Keratinocyte (primary cell): Measurements from ENCODE around the gene PDE6G. TPM values are rescaled to one million over a fixed set of nuclear protein-coding genes. Genes with fewer than 3 reads are reported as not detected.

Experiments
- DNase-seq: peaks from one replicate; pipeline ENCODE4 v3.0.0-alpha.2; 2011; ENCODE audit warnings: low read depth, missing footprints, low spot score
- FAIRE-seq: peaks from 2 replicates; lab custom pipeline; 2011; peaks lifted over from hg19 to GRCh38; lab: Jason Lieb, UNC
- H2AFZ ChIP-seq: 2 replicates; pipeline ENCODE4 v1.6.0; 2012; ENCODE audit warnings: low read length, control low read depth, inconsistent platforms; ENCODE audit not compliant: control insufficient read depth
- H3K27ac ChIP-seq: 2 replicates; pipeline ENCODE4 v1.5.1; 2011; ENCODE audit warnings: low read length; ENCODE audit not compliant: control insufficient read depth, insufficient read depth
- H3K27me3 ChIP-seq: 3 replicates; pipeline ENCODE4 v1.6.0; 2011; ENCODE audit warnings: low read length; ENCODE audit not compliant: control insufficient read depth, insufficient read depth; ENCODE audit errors: extremely low read depth
- H3K36me3 ChIP-seq, 2 experiments: 2 replicates in 1 of 2; 3 replicates in 1 of 2; pipeline ENCODE4 v1.5.1; 2011; ENCODE audit warnings: low read length in 2 of 2, mild to moderate bottlenecking in 1 of 2; ENCODE audit not compliant: control insufficient read depth in 2 of 2, insufficient read depth in 2 of 2; ENCODE audit errors: extremely low read depth in 1 of 2
- H3K4me1 ChIP-seq: 3 replicates; pipeline ENCODE4 v1.5.1; 2011; ENCODE audit warnings: low read length; ENCODE audit not compliant: control insufficient read depth, insufficient read depth; ENCODE audit errors: extremely low read depth
- H3K4me2 ChIP-seq: 3 replicates; pipeline ENCODE4 v1.6.0; 2011; ENCODE audit warnings: low read depth, low read length; ENCODE audit not compliant: control insufficient read depth, insufficient read depth; ENCODE audit errors: extremely low read depth
- H3K4me3 ChIP-seq, 3 experiments: fragments of 200-600 bp in 1 of 3; sonication (generic) in 1 of 3; 2 replicates in 2 of 3; 3 replicates in 1 of 3; pipeline ENCODE4 v1.5.1; 2011 to 2016; ENCODE audit warnings: low read length in 3 of 3, mild to moderate bottlenecking in 3 of 3, control low read depth in 2 of 3, inconsistent platforms in 1 of 3, low read depth in 1 of 3, mixed read lengths in 1 of 3, mixed run types in 1 of 3, moderate library complexity in 1 of 3; ENCODE audit not compliant: control insufficient read depth in 2 of 3, insufficient read depth in 2 of 3; ENCODE audit errors: extremely low read depth in 1 of 3
- H3K79me2 ChIP-seq: 2 replicates; pipeline ENCODE4 v1.6.0; 2012; ENCODE audit warnings: low read length; ENCODE audit not compliant: control insufficient read depth, insufficient read depth
- H3K9ac ChIP-seq: 3 replicates; pipeline ENCODE4 v1.6.0; 2011; ENCODE audit warnings: low read length; ENCODE audit not compliant: control insufficient read depth, insufficient read depth; ENCODE audit errors: extremely low read depth
- H3K9me1 ChIP-seq: 3 replicates; pipeline ENCODE4 v1.6.0; 2011; ENCODE audit warnings: low read length; ENCODE audit not compliant: control insufficient read depth, insufficient read depth; ENCODE audit errors: extremely low read depth
- H3K9me3 ChIP-seq: 2 replicates; pipeline ENCODE4 v1.5.1; 2012; ENCODE audit warnings: low read depth, low read length; ENCODE audit not compliant: control insufficient read depth
- H4K20me1 ChIP-seq: 3 replicates; pipeline ENCODE4 v1.6.0; 2011; ENCODE audit warnings: low read length; ENCODE audit not compliant: control insufficient read depth, insufficient read depth; ENCODE audit errors: extremely low read depth
- EZH2 ChIP-seq: IDR thresholded peaks from one replicate; pipeline ENCODE4 v1.6.1; 2012; ENCODE audit warnings: inconsistent platforms, mild to moderate bottlenecking, low read length, moderate library complexity
- dilution Hi-C: fragments of 300-500 bp; cut with MboI; formaldehyde crosslinking; loops from one replicate; pipeline ENCODE4 v1.7.0; 2020; ENCODE audit warnings: low sequenced_read_pairs; ENCODE audit not compliant: extremely low pct_ligation_motif_present
- polyA plus RNA-seq, 5 experiments: library from polyadenylated mRNA; depleted of rRNA in 3 of 5; stranded (reverse) in 3 of 5; stranded (forward) in 1 of 5; unstranded in 1 of 5; fragments of >200 nt; gene quantifications; 1 replicate in 1 of 5; 2 replicates in 3 of 5; 3 replicates in 1 of 5; pipeline versions ENCODE4 v1.2.1 to v1.2.3, GENCODE V29; 2011 to 2012; ENCODE audit warnings: missing spikeins in 2 of 5, low read depth in 1 of 5, low replicate concordance in 1 of 5
- TF ChIP-seq, protein P1 (sequence below), 3 experiments: IDR thresholded peaks in 1 of 3; conservative IDR thresholded peaks in 1 of 3; optimal IDR thresholded peaks in 1 of 3; 2 replicates in 2 of 3; 3 replicates in 1 of 3; pipeline versions ENCODE3 to v1.5.1; 2011; ENCODE audit warnings: low read length in 3 of 3, mild to moderate bottlenecking in 3 of 3, moderate library complexity in 2 of 3, control low read depth in 1 of 3, inconsistent platforms in 1 of 3; ENCODE audit not compliant: insufficient read depth in 2 of 3; ENCODE audit errors: extremely low read depth in 1 of 3

Gene PDE6G
- polyA plus RNA-seq, 1 donor (not counting 4 experiments of a cell fraction or from before 2014, with no cell fraction given), result not detected

DNA sequence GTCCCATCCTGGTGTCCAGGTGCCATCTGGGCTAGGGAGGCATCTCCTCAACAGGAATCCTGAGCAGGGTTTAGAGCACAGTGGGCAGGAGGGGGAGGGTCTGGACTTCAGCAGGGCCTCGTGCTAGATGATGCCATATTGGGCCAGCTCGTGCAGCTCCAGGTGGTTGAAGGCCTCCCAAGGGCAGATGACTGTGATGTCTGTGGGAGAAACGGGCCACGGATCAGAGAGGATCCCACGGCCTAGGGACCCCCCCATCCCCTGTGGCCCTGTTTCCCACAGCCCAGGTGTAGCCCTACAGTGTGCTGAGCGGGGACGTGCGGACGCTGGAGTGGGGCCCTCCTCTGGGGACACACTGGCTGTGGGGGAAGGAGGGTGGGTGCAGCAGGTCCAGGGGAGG, 5.4 kb downstream of the PDE6G start:
- no peaks in the 10 kb centered on the region for H3K79me2 ChIP-seq
- TF ChIP-seq EZH2, result no peak
- TF ChIP-seq, protein P1, sequence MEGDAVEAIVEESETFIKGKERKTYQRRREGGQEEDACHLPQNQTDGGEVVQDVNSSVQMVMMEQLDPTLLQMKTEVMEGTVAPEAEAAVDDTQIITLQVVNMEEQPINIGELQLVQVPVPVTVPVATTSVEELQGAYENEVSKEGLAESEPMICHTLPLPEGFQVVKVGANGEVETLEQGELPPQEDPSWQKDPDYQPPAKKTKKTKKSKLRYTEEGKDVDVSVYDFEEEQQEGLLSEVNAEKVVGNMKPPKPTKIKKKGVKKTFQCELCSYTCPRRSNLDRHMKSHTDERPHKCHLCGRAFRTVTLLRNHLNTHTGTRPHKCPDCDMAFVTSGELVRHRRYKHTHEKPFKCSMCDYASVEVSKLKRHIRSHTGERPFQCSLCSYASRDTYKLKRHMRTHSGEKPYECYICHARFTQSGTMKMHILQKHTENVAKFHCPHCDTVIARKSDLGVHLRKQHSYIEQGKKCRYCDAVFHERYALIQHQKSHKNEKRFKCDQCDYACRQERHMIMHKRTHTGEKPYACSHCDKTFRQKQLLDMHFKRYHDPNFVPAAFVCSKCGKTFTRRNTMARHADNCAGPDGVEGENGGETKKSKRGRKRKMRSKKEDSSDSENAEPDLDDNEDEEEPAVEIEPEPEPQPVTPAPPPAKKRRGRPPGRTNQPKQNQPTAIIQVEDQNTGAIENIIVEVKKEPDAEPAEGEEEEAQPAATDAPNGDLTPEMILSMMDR (optimal IDR thresholded peaks at IDR 0.05 in 1 of 3, IDR thresholded peaks at IDR 0.05 in 1 of 3, conservative IDR thresholded peaks at IDR 0.05 in 1 of 3; ENCODE audit: extremely low read depth in 1 of 3, insufficient read depth in 2 of 3, low read length in 3 of 3), result no peak
- FAIRE-seq (no peak), DNase-seq (no peak)
- dilution Hi-C loops, result no loop called here
- H3K9ac ChIP-seq, result no peak overlapping the region
- no peaks in the 10 kb centered on the region for H3K36me3 ChIP-seq
- peaks cover 4% of the 10 kb centered on the region for H4K20me1 ChIP-seq
- no peaks in the 10 kb centered on the region for H3K9me1 ChIP-seq
- no peak overlapping the region for H3K4me2 ChIP-seq
- no peak overlapping the region for H2AFZ ChIP-seq
- H3K27ac ChIP-seq, result no peak overlapping the region
- no peaks in the 10 kb centered on the region for H3K4me1 ChIP-seq
- H3K4me3 ChIP-seq, result no peak overlapping the region
- H3K9me3 ChIP-seq, result no peaks in the 10 kb centered on the region
- H3K27me3 ChIP-seq, result peaks cover 25% of the 10 kb centered on the region

DNA sequence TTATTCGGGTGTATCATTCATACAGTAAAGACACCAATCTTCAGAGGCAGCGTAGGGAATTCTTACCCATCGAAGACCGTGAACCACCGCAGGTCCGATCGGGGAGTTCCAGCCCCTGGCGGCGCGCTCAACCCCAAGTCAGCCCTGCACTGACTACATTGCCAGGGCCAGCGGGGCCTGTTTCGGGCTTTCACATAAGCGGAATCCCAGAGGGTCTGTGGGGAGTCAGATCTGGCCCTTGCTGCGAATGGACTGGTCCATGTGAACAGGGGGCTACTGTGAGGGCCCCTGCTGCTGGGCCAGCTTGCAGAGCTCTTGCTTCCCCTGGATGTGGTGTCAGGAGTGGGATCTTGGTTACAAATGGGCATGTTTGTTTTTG, 7.6 kb downstream of the PDE6G start:
- peaks cover 4% of the 10 kb centered on the region for H4K20me1 ChIP-seq
- no peak overlapping the region for H3K4me3 ChIP-seq
- FAIRE-seq (no peak), DNase-seq (no peak)
- peaks cover 0 to 3% of the 10 kb centered on the region in 2 experiments for H3K36me3 ChIP-seq
- no peaks in the 10 kb centered on the region for H3K9me1 ChIP-seq
- no peaks in the 10 kb centered on the region for H3K4me1 ChIP-seq
- no peaks in the 10 kb centered on the region for H3K9me3 ChIP-seq
- H3K79me2 ChIP-seq, result no peaks in the 10 kb centered on the region
- H2AFZ ChIP-seq, result no peak overlapping the region
- H3K27me3 ChIP-seq, result peaks cover 25% of the 10 kb centered on the region
- no peak overlapping the region for H3K9ac ChIP-seq
- no peak overlapping the region for H3K27ac ChIP-seq
- dilution Hi-C loops, result no loop called here
- TF ChIP-seq EZH2, result peak; percentile 58
- TF ChIP-seq, protein P1 (optimal IDR thresholded peaks at IDR 0.05 in 1 of 3, IDR thresholded peaks at IDR 0.05 in 1 of 3, conservative IDR thresholded peaks at IDR 0.05 in 1 of 3; ENCODE audit: extremely low read depth in 1 of 3, insufficient read depth in 2 of 3, low read length in 3 of 3), result no peak
- H3K4me2 ChIP-seq, result no peak overlapping the region
